ENCODE measurements around the gene C1orf174. TPM values are rescaled to one million over a fixed set of nuclear protein-coding genes. Genes with fewer than 3 reads are reported as not detected.

Gene C1orf174
- total RNA-seq, 1 donor from 2014 or later = 19.9 TPM

GRCh38 chr1:3912809-3913685 is 13.0 kb upstream of the C1orf174 start:
- no peak for ATAC-seq

DNA sequence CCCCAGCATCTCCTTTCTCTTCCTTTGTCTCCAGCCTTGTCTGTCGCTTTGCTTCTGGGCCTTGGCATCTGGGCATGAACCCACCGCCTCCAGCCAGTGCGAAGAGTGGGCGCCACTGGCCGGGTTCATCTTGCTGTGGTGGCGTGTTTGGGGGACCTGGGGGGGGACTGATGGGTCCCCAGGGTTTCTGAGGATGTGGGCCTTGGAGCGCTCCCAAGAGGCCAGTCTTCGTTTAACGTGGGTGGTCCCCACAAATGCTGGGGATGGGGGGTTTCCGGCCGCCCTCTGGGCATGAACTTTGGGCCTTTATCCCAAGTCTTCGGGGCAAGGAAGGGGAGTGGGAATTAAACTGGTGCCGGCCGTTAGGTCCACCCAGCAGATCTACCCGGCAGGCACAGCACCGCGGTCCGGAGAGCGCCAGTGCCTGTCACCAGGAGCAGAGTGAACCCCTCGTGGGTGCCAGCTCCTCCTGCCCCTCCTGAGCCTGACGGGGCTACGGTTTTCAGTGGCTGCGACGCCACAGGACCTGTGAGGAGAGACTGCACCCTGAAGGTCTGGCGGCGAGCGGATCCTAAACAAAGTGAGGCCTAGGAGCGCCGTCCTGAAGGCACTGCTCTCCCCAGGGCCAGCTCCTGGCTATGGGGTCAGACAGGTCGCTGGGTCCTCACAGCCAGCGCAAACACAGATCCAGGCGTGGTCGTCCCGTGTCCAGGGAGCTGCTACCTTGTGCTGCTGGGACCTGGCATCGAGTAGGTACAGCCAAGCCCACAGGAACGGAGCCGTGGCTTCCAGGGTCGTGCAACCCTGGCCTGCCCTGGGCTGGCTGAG is 12.1 kb upstream of the C1orf174 start:
- Histone ChIP-seq H3K4me1 (peaks cover 4% of the 10 kb centered on the region), H3K9me3 (no peaks in the 10 kb centered on the region), H3K36me3 (no peaks in the 10 kb centered on the region), H3K27ac (no peak overlapping the region), H3K4me3 (no peak overlapping the region), H3K27me3 (peaks cover 34% of the 10 kb centered on the region)
- DNase-seq = no peak
- no peak for TF ChIP-seq CTCF (IDR thresholded peaks at IDR 0.05)
- intact Hi-C loops (cut with DNase I) = no loop called here
- no peak for ATAC-seq

More at GRCh38 chr1:3912809-3913685, 13.0 kb upstream of the C1orf174 start:
- no peak for DNase-seq
- Histone ChIP-seq H3K4me3 (no peak overlapping the region), H3K27ac (no peak overlapping the region), H3K27me3 (peaks cover 35% of the 10 kb centered on the region), H3K36me3 (no peaks in the 10 kb centered on the region), H3K9me3 (no peaks in the 10 kb centered on the region), H3K4me1 (peaks cover 4% of the 10 kb centered on the region)
- TF ChIP-seq CTCF (IDR thresholded peaks at IDR 0.05) = no peak
- intact Hi-C loops (cut with DNase I) = no loop called here

GRCh38 chr1:3910857-3911845 is 11.1 kb upstream of the C1orf174 start:
- DNase-seq = peak; percentile 89

GRCh38 chr1:3910049-3910731 is 10.1 kb upstream of the C1orf174 start:
- no peak for ATAC-seq
- H3K27me3 ChIP-seq = peaks cover 24% of the 10 kb centered on the region
- TF ChIP-seq CTCF (IDR thresholded peaks at IDR 0.05) = no peak
- no peak overlapping the region for H3K27ac ChIP-seq
- H3K36me3 ChIP-seq = no peaks in the 10 kb centered on the region
- H3K4me1 ChIP-seq = peaks cover 4% of the 10 kb centered on the region
- intact Hi-C loops (cut with DNase I) = no loop called here
- no peaks in the 10 kb centered on the region for H3K9me3 ChIP-seq
- DNase-seq = no peak
- no peak overlapping the region for H3K4me3 ChIP-seq

More at GRCh38 chr1:3910857-3911845, 11.1 kb upstream of the C1orf174 start:
- no peak overlapping the region for H3K4me3 ChIP-seq
- ATAC-seq = peak; percentile 80
- no peak overlapping the region for H3K27ac ChIP-seq
- H3K27me3 ChIP-seq = peaks cover 24% of the 10 kb centered on the region
- intact Hi-C loops (cut with DNase I) = no loop called here
- H3K9me3 ChIP-seq = no peaks in the 10 kb centered on the region
- H3K4me1 ChIP-seq = peaks cover 4% of the 10 kb centered on the region
- TF ChIP-seq CTCF (IDR thresholded peaks at IDR 0.05) = peak; percentile 65
- no peaks in the 10 kb centered on the region for H3K36me3 ChIP-seq

Measured in upper lobe of right lung (tissue), 1 donor.